Cardiac septum (tissue), 1 donor: ENCODE results near the gene CTAGE8. TPM values are rescaled to one million over a fixed set of nuclear protein-coding genes. Genes with fewer than 3 reads are reported as not detected.
"Not testable (repeated sequence)": the region's sequence is repeated elsewhere in the genome, so short reads cannot be mapped to it uniquely, and the experiment has no call there.

Experiments used
- DNase-seq: peaks from one replicate; pipeline ENCODE4 v3.0.0-alpha.2; 2020; ENCODE audit warnings: low spot score
- intact Hi-C: fragments of 100-400 bp; cut with DNase I; formaldehyde crosslinking; loops from one replicate; pipeline ENCODE4 v1.14.0; 2022
- long read RNA-seq: library from polyadenylated mRNA; unstranded; transcript quantifications from one replicate; pipeline ENCODE4 v2.0.0, GENCODE V29; 2021
- total RNA-seq: library from RNA; stranded (reverse); fragmentation: NEBNext Ultra II Directional; extraction: Animal tissue kit (Norgen Biotek cat#: 25700); gene quantifications from one replicate; pipeline ENCODE4 v1.2.1, GENCODE V29; 2021
- donor health status: DM: no; HTN: no; CAD: no.

CTAGE8 gene
- total RNA-seq = not detected
- long read RNA-seq = 0 reads

- intact Hi-C loops, DNase-seq: not testable (repeated sequence)
Measured at GRCh38 chr7:144269188-144269587, at the start of gene CTAGE8. TSS of gene CTAGE8 (minus strand) at chr7:144269288. CDS start at chr7:144269250, 38 bp downstream.

DNA sequence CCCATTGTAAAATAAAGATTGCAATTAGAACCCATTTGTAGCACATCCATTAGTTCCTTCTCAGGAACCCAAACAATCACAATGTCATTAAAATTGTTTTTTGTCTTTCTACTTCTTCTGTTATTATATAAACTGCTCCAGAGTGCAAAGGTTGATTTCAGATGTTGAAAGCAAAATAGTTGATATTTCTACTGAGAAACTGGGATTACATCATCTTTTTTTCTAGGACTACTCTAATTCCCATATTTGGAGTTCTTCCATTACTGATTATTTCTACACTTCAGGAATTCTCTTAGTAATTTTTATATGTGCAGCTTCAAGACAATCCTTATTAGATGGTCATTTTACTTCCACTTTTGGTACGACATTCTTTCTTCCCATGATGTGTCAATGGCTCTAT lies 48.4 kb upstream of the CTAGE8 start:
- intact Hi-C loops, DNase-seq: not testable (repeated sequence)

- intact Hi-C loops, DNase-seq: not testable (repeated sequence)
Measured at GRCh38 chr7:144311872-144312469, 42.9 kb upstream of the CTAGE8 start, which contains the start of gene OR2A1. TSS of gene OR2A1 (plus strand) at chr7:144312419. CDS start at chr7:144318125, 5,706 bp downstream.

GRCh38 chr7:144311218-144311617 lies 42.1 kb upstream of the CTAGE8 start:
- DNase-seq, intact Hi-C loops: not testable (repeated sequence)

GRCh38 chr7:144309702-144310101 lies 40.6 kb upstream of the CTAGE8 start:
- peak; percentile 44 for DNase-seq
- intact Hi-C loops = not testable (repeated sequence)

GRCh38 chr7:144305156-144305555 lies 36.1 kb upstream of the CTAGE8 start:
- DNase-seq, intact Hi-C loops: not testable (repeated sequence)

- DNase-seq, intact Hi-C loops: not testable (repeated sequence)
Measured at GRCh38 chr7:144303607-144304006, 34.5 kb upstream of the CTAGE8 start.

GRCh38 chr7:144302578-144303303 lies 33.7 kb upstream of the CTAGE8 start:
- DNase-seq, intact Hi-C loops: not testable (repeated sequence)

DNA sequence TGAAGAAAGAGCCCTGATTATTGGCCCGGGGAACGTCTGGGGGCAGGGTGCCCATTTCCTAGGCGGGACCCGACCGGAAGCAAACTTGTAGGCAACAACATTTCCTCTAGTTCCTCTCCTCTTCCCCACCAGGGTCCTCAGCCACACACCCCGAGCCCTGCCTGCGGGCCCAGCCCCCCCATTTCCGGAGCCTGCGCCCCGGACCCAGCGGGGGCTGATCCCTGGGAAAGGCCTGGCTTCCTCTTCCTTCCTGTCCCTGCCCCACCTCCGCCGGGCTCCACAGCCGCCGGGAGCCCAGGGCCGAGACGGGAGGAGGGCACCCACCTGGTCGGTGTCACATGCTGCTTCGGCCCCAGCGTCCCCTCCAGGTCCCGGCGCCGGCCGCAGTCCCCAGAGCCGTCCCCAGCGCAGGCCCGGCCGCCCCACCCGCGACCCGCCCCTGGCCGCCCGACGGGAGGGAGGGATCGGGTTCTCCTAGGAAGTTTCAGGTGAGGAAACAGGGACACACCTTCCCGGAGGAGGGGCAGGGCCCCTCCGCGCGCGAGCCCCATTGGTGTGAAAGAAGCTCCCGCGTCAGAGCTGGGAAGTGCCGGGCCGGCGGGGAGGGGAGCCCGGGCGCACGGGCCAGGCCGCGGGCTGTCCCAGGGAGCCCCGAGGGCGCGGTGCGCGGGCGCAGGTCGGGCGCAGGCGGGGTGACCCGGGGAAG lies 24.9 kb upstream of the CTAGE8 start:
- DNase-seq, intact Hi-C loops: not testable (repeated sequence)

DNA sequence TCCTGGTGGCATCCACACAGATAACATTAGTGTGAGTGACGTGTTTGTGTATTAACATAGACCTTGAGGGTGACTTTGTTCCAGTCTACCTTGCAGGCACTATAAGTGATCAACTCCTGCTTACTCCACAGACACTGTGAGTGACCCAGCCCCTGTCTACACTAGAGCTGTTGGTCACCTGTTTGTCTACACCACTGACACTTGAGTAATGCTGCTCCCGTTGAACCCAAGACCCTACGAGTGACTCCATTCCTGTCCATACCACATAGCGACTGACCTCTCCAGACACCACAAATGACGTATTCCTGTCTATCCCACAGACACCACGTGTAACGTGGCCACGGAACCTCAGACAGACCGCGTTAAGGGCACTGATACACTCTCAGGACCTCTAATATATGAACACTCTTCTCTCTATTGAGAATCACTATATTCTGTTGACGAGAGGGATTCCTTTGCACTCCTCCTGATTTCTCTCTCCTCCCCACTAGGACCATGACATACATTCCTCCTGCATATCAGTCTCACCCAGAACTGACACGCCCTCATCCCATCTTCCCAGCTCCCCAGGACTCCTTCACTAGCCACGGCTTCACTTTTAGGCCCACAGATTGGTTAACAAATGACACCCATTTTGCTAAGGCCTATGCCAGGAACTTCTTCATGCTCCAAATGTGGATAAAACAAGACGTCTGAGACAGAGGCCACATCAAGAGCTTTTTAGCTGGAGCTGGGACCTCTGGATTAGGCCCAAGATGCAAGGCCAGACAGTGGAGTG lies 23.5 kb upstream of the CTAGE8 start:
- intact Hi-C loops, DNase-seq: not testable (repeated sequence)

- DNase-seq, intact Hi-C loops: not testable (repeated sequence)
Measured at GRCh38 chr7:144291607-144292006, 22.5 kb upstream of the CTAGE8 start.

- intact Hi-C loops, DNase-seq: not testable (repeated sequence)
Measured at GRCh38 chr7:144287171-144287784, 18.2 kb upstream of the CTAGE8 start.

DNA sequence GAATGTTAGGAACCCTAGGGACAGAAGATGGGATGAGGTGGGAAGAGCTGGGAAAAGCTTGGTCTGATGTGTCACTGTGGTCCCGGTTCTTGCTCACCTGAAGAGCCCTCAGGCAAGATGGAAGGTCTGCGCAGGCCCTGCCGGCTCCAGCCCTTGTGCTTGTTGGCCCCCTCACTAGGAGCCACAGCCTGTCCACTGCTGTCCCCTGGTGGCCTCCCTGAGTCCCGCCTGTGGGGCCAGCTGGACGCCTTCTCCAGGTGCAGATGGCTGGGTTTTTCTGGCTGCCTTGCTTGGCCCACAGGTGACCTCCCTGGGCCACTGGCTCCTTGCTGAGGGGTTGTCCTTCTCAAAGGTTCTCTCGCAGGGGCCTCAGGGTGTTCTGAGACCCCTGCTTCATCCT lies 14.6 kb upstream of the CTAGE8 start:
- intact Hi-C loops, DNase-seq: not testable (repeated sequence)

DNA sequence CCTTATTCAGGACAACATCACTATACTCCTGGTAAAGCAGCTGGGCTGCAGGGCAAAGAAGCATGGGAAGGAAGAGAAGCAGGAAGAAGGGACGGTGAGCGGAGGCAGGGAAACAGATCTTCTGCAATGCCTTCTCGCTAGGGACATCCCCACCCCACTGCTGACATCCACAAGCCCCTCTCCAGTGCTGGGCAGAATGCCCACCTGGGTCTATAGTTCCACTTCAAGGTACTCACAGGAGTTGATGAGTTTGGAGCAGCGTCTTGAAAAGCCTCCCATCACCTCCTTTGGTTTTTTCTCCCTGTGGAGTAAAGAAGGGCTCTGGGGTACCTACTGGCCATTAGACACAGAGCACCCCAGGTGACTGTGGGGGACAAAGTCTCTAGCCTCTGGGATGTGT lies 13.4 kb upstream of the CTAGE8 start:
- intact Hi-C loops, DNase-seq: not testable (repeated sequence)

DNA sequence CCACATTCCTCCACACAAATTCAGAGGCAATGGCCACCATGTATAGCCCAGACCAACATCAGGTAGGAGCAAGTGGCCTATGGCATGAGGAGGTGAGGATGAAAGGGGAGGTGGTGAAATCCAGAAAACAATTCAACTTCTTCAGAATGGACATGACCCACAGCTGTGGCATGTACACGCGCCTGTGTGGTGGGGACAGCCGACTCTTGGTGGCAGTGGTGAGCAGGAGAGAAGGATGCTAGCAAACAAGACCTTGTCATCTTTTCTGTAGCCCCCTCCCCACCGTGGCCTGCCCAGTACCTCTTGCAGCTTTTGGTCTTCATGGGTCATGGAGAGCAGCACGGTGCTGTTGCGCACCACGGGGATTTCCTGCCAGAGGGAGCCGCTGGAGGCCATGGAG lies 12.9 kb upstream of the CTAGE8 start:
- DNase-seq, intact Hi-C loops: not testable (repeated sequence)

- DNase-seq = not testable (repeated sequence)
Measured at GRCh38 chr7:144280010-144280409, 10.9 kb upstream of the CTAGE8 start.

DNA sequence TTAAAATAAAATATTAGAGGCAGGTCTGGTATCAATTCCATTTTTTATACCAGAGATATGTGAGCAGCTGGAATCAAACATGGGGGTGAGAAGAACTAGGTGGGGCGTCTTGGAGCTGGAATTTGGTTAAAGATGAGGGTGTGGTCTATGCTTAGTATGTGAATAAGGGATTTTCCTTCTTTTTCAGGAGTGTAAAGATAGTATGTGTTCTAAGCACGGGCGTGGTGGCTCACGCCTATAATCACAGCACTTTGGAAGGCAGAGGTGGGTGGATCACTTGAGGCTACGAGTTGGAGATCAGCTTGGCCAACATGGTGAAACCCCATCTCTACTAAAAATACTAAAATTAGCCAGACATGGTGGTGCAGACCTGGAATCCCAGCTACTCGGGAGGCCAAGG lies 6.2 kb upstream of the CTAGE8 start:
- intact Hi-C loops = not testable (repeated sequence)
- DNase-seq = peak; percentile 41

More at GRCh38 chr7:144280010-144280409, 10.9 kb upstream of the CTAGE8 start:
- intact Hi-C loops = not testable (repeated sequence)

DNA sequence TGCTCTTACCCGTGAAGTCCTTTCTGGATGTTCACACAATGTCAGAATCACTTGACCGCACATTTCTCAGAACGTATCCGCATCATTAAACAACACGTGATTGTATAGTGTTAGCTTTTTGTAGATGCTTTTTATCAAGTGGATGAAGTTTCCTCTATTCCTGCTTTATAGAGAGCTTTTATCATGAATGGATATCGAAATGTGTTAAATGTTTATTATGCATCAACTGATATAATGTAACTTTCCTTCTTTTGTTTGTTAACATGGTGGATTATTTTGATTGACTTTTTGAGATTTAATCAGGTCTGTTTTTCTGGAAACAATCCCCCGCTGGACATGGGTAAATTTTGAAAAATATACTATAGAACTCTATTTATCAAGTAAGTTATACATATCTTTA lies 4.4 kb downstream of the CTAGE8 start, which contains the start of gene OR2A7:
Gene OR2A7 (minus strand): TSS at position 101 of the 400 bp plus-strand sequence. CDS start 5,164 bp downstream, outside the sequence.
- intact Hi-C loops, DNase-seq: not testable (repeated sequence)

- DNase-seq, intact Hi-C loops: not testable (repeated sequence)
Measured at GRCh38 chr7:144262128-144262527, 7.0 kb downstream of the CTAGE8 start.
